HEK293 (cell line): ENCODE results near the gene UXS1.

Source experiments
- CTCF ChIA-PET: fragments of 350-600 bp; formaldehyde crosslinking; extraction: SDS; loops from one replicate; lab custom pipeline; 2021; ENCODE audit warnings: antibody characterized with exemption; lab: Yijun Ruan, JAX
- POLR2A ChIA-PET: fragments of 300-600 bp; formaldehyde crosslinking; extraction: SDS; loops from one replicate; lab custom pipeline; 2020; ENCODE audit warnings: antibody characterized with exemption, inconsistent platforms; lab: Yijun Ruan, JAX
- H3K27ac ChIP-seq: fragments of 200-500 bp; sonication (Bioruptor generic); 2 replicates; pipeline ENCODE4 v1.5.1; 2014; ENCODE audit warnings: low read depth, low read length, control low read depth, inconsistent platforms; ENCODE audit errors: extremely low read depth
- H3K36me3 ChIP-seq, 2 experiments: fragments of 200-500 bp in 1 of 2; sonication (Bioruptor generic) in 1 of 2; 1 replicate in 1 of 2; 2 replicates in 1 of 2; pipeline ENCODE4 v1.5.1; 2014 to 2017; ENCODE audit warnings: inconsistent platforms in 2 of 2, low read length in 2 of 2; ENCODE audit not compliant: control insufficient read depth in 2 of 2, insufficient read depth in 1 of 2
- H3K4me1 ChIP-seq: fragments of 200-500 bp; sonication (Bioruptor generic); 2 replicates; pipeline ENCODE4 v1.5.1; 2014; ENCODE audit warnings: mild to moderate bottlenecking, low read length, inconsistent platforms; ENCODE audit not compliant: control insufficient read depth, insufficient read depth
- H3K4me3 ChIP-seq: 2 replicates; pipeline ENCODE4 v1.5.1; 2011; ENCODE audit warnings: low read depth, mild to moderate bottlenecking, control low read depth, low read length, moderate library complexity
- H3K9me3 ChIP-seq: fragments of 200-500 bp; sonication (Bioruptor generic); 2 replicates; pipeline ENCODE4 v1.5.1; 2014; ENCODE audit warnings: low read depth, low read length, inconsistent platforms; ENCODE audit not compliant: control insufficient read depth, insufficient read depth
- GLIS1 ChIP-seq: fragments of 450-650 bp; formaldehyde crosslinking; IDR thresholded peaks from 2 replicates; pipeline ENCODE4 v1.5.1; 2016; ENCODE audit warnings: missing biosample characterization, missing genetic modification characterization
- HOXC10 ChIP-seq: sonication (generic); formaldehyde crosslinking; IDR thresholded peaks from 2 replicates; pipeline ENCODE4 v1.8.1; 2023; ENCODE audit warnings: mild to moderate bottlenecking, missing genetic modification reagents
- MEIS1 ChIP-seq: sonication (generic); formaldehyde crosslinking; IDR thresholded peaks from 2 replicates; pipeline ENCODE4 v1.8.1; 2022; ENCODE audit warnings: missing genetic modification reagents, mild to moderate bottlenecking, borderline replicate concordance
- OSR2 ChIP-seq: fragments of 450-650 bp; formaldehyde crosslinking; IDR thresholded peaks from 2 replicates; pipeline ENCODE4 v1.5.1; 2016; ENCODE audit warnings: missing biosample characterization, missing genetic modification characterization
- RBAK ChIP-seq: fragments of 450-650 bp; formaldehyde crosslinking; IDR thresholded peaks from 2 replicates; pipeline ENCODE4 v1.5.1; 2016; ENCODE audit warnings: missing biosample characterization, missing genetic modification characterization
- ZNF114 ChIP-seq: fragments of 450-650 bp; formaldehyde crosslinking; IDR thresholded peaks from 2 replicates; pipeline ENCODE4 v1.5.0; 2017; ENCODE audit warnings: missing biosample characterization, missing genetic modification characterization
- ZNF121 ChIP-seq: fragments of 450-650 bp; formaldehyde crosslinking; IDR thresholded peaks from 2 replicates; pipeline ENCODE4 v1.5.1; 2016; ENCODE audit warnings: missing biosample characterization, missing genetic modification characterization
- ZNF16 ChIP-seq: fragments of 450-650 bp; formaldehyde crosslinking; IDR thresholded peaks from 2 replicates; pipeline ENCODE4 v1.5.1; 2016; ENCODE audit warnings: low read depth, missing biosample characterization, missing genetic modification characterization
- ZNF239 ChIP-seq: fragments of 450-650 bp; formaldehyde crosslinking; IDR thresholded peaks from 2 replicates; pipeline ENCODE4 v1.5.1; 2016; ENCODE audit warnings: missing biosample characterization, missing genetic modification characterization
- ZNF248 ChIP-seq: fragments of 450-650 bp; formaldehyde crosslinking; IDR thresholded peaks from 2 replicates; pipeline ENCODE4 v1.5.1; 2017; ENCODE audit warnings: missing biosample characterization, missing genetic modification characterization
- ZNF302 ChIP-seq: fragments of 450-650 bp; formaldehyde crosslinking; IDR thresholded peaks from 2 replicates; pipeline ENCODE4 v1.5.1; 2016; ENCODE audit warnings: missing biosample characterization, missing genetic modification characterization, low read depth
- ZNF37A ChIP-seq: fragments of 450-650 bp; IDR thresholded peaks from 2 replicates; pipeline ENCODE4 v1.5.1; 2018; ENCODE audit warnings: missing biosample characterization, missing genetic modification characterization
- ZNF549 ChIP-seq: fragments of 450-650 bp; IDR thresholded peaks from 2 replicates; pipeline ENCODE4 v1.5.1; 2018; ENCODE audit warnings: missing biosample characterization, missing genetic modification characterization, mild to moderate bottlenecking, inconsistent platforms, moderate library complexity
- ZNF561 ChIP-seq: fragments of 450-650 bp; IDR thresholded peaks from 2 replicates; pipeline ENCODE4 v1.5.1; 2018; ENCODE audit warnings: missing biosample characterization, missing genetic modification characterization, borderline replicate concordance
- ZNF600 ChIP-seq: fragments of 450-650 bp; formaldehyde crosslinking; IDR thresholded peaks from 2 replicates; pipeline ENCODE4 v1.5.1; 2016; ENCODE audit warnings: missing biosample characterization, missing genetic modification characterization
- TF ChIP-seq, protein P1 (sequence below): fragments of 450-650 bp; formaldehyde crosslinking; IDR thresholded peaks from 2 replicates; pipeline ENCODE4 v1.5.1; 2016; ENCODE audit warnings: missing biosample characterization, missing genetic modification characterization
- TF ChIP-seq, protein P2 (sequence below): fragments of 450-650 bp; formaldehyde crosslinking; IDR thresholded peaks from 2 replicates; pipeline ENCODE4 v1.5.1; 2016; ENCODE audit warnings: missing biosample characterization, missing genetic modification characterization, low read depth
- TF ChIP-seq, protein P3 (sequence below): fragments of 450-650 bp; formaldehyde crosslinking; IDR thresholded peaks from 2 replicates; pipeline ENCODE4 v1.5.0; 2017; ENCODE audit warnings: missing biosample characterization, missing genetic modification characterization, borderline replicate concordance
- TF ChIP-seq, protein P4 (sequence below): fragments of 450-650 bp; formaldehyde crosslinking; IDR thresholded peaks from 2 replicates; pipeline ENCODE4 v1.5.1; 2016; ENCODE audit warnings: missing biosample characterization, missing genetic modification characterization

UXS1 gene

DNA sequence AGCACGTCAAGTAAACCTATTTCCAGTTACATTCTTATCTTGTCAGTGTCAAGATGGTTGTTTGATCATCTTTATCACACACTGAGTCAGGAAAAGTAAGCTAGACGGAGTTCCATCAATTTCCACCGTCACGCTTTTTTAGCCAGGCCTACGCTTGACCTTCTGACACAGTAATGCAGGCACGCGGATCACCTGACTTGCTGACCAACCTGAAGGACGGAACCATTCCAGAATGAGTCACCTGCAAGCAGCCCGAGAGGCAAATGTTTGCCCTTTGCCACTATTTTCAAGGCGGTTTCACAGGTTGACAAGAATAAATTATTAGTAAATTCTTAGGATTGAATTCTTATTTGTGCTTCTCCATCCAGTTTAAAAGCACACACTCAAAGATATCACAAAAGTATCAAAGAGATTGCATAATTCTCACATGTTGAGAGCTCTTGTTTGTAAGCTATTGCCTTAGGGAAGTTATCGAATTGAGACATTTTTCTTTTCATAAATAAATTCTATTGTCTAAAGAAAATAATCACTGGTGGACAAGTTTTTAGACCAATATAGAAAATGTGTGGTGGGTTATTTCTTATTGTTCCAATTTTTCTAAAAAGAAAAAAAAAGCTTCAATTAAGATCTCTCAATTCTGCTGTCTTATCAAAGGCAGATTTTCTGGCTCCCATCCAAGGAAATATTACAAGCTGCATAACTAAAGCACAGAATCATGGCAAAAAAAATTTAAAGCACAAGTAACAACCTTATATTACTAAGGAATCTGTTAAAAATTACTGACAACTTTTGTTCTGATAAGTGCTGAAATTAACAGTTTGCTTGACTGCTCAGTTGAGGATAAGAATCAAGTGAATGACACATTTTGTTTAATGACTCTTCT is 31.9 kb downstream of the UXS1 start:
- Histone ChIP-seq H3K4me1 (peaks cover 4% of the 10 kb centered on the region; the same call in 1 of the 2 replicates), H3K36me3 (peaks cover 0 to 52% of the 10 kb centered on the region in 2 experiments; a peak in 2 of 3 replicates), H3K4me3 (no peak overlapping the region), H3K9me3 (no peaks in the 10 kb centered on the region), H3K27ac (no peak overlapping the region)
- TF ChIP-seq, protein P1, sequence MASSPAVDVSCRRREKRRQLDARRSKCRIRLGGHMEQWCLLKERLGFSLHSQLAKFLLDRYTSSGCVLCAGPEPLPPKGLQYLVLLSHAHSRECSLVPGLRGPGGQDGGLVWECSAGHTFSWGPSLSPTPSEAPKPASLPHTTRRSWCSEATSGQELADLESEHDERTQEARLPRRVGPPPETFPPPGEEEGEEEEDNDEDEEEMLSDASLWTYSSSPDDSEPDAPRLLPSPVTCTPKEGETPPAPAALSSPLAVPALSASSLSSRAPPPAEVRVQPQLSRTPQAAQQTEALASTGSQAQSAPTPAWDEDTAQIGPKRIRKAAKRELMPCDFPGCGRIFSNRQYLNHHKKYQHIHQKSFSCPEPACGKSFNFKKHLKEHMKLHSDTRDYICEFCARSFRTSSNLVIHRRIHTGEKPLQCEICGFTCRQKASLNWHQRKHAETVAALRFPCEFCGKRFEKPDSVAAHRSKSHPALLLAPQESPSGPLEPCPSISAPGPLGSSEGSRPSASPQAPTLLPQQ, result no peak
- no peak for TF ChIP-seq OSR2 (tag by site-specific recombination)
- TF ChIP-seq ZNF16 (tag by site-specific recombination), result no peak
- no peak for TF ChIP-seq ZNF248
- no peak for TF ChIP-seq ZNF239 (tag by site-specific recombination)
- TF ChIP-seq HOXC10 (CRISPR knock-in tag), result no peak
- TF ChIP-seq RBAK (tag by site-specific recombination), result no peak
- TF ChIP-seq, protein P2, sequence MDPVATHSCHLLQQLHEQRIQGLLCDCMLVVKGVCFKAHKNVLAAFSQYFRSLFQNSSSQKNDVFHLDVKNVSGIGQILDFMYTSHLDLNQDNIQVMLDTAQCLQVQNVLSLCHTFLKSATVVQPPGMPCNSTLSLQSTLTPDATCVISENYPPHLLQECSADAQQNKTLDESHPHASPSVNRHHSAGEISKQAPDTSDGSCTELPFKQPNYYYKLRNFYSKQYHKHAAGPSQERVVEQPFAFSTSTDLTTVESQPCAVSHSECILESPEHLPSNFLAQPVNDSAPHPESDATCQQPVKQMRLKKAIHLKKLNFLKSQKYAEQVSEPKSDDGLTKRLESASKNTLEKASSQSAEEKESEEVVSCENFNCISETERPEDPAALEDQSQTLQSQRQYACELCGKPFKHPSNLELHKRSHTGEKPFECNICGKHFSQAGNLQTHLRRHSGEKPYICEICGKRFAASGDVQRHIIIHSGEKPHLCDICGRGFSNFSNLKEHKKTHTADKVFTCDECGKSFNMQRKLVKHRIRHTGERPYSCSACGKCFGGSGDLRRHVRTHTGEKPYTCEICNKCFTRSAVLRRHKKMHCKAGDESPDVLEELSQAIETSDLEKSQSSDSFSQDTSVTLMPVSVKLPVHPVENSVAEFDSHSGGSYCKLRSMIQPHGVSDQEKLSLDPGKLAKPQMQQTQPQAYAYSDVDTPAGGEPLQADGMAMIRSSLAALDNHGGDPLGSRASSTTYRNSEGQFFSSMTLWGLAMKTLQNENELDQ (tag by site-specific recombination), result no peak
- TF ChIP-seq ZNF121 (tag by site-specific recombination), result no peak
- no peak for TF ChIP-seq ZNF114 (tag by site-specific recombination)
- no peak for TF ChIP-seq ZNF37A (tag by site-specific recombination)
- TF ChIP-seq ZNF561, result no peak
- no peak for TF ChIP-seq MEIS1 (CRISPR knock-in tag)
- TF ChIP-seq GLIS1 (tag by site-specific recombination), result no peak
- no peak for TF ChIP-seq ZNF549 (tag by site-specific recombination)
- TF ChIP-seq, protein P3, sequence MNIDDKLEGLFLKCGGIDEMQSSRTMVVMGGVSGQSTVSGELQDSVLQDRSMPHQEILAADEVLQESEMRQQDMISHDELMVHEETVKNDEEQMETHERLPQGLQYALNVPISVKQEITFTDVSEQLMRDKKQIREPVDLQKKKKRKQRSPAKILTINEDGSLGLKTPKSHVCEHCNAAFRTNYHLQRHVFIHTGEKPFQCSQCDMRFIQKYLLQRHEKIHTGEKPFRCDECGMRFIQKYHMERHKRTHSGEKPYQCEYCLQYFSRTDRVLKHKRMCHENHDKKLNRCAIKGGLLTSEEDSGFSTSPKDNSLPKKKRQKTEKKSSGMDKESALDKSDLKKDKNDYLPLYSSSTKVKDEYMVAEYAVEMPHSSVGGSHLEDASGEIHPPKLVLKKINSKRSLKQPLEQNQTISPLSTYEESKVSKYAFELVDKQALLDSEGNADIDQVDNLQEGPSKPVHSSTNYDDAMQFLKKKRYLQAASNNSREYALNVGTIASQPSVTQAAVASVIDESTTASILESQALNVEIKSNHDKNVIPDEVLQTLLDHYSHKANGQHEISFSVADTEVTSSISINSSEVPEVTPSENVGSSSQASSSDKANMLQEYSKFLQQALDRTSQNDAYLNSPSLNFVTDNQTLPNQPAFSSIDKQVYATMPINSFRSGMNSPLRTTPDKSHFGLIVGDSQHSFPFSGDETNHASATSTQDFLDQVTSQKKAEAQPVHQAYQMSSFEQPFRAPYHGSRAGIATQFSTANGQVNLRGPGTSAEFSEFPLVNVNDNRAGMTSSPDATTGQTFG (tag by site-specific recombination), result no peak
- TF ChIP-seq, protein P4, sequence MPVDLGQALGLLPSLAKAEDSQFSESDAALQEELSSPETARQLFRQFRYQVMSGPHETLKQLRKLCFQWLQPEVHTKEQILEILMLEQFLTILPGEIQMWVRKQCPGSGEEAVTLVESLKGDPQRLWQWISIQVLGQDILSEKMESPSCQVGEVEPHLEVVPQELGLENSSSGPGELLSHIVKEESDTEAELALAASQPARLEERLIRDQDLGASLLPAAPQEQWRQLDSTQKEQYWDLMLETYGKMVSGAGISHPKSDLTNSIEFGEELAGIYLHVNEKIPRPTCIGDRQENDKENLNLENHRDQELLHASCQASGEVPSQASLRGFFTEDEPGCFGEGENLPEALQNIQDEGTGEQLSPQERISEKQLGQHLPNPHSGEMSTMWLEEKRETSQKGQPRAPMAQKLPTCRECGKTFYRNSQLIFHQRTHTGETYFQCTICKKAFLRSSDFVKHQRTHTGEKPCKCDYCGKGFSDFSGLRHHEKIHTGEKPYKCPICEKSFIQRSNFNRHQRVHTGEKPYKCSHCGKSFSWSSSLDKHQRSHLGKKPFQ (tag by site-specific recombination), result no peak
- TF ChIP-seq ZNF600 (tag by site-specific recombination), result no peak
- no peak for TF ChIP-seq ZNF302 (tag by site-specific recombination)
- ChIA-PET POLR2A (no interaction called here), CTCF (interaction anchor here (0.7 kb wide), 1 partner anchor 1122 kb away, joined by 3 read pairs; no protein-coding TSS in a partner anchor)
